ENCODE measurements around the gene CLPSL1.

Gene CLPSL1

GRCh38 chr6:35795453-35796071 lies 14.7 kb downstream of the CLPSL1 start:
- no peak for TF ChIP-seq CTCF (IDR thresholded peaks at IDR 0.05; ENCODE audit: borderline replicate concordance, insufficient read depth, low read depth, low read length)
- no peak overlapping the region for H3K4me3 ChIP-seq (ENCODE audit: low read depth, low read length)

GRCh38 chr6:35796236-35796635 lies 15.4 kb downstream of the CLPSL1 start:
- H3K4me3 ChIP-seq (ENCODE audit: low read depth, low read length): no peak overlapping the region
- no peak for TF ChIP-seq CTCF (IDR thresholded peaks at IDR 0.05; ENCODE audit: borderline replicate concordance, insufficient read depth, low read depth, low read length)

- no peak overlapping the region for H3K4me3 ChIP-seq (ENCODE audit: low read depth, low read length)
- TF ChIP-seq CTCF (IDR thresholded peaks at IDR 0.05; ENCODE audit: borderline replicate concordance, insufficient read depth, low read depth, low read length): no peak
Measured at GRCh38 chr6:35797837-35798526, 17.2 kb downstream of the CLPSL1 start.

GRCh38 chr6:35798706-35799105 lies 17.9 kb downstream of the CLPSL1 start:
- H3K4me3 ChIP-seq (ENCODE audit: low read depth, low read length): no peak overlapping the region
- TF ChIP-seq CTCF (IDR thresholded peaks at IDR 0.05; ENCODE audit: borderline replicate concordance, insufficient read depth, low read depth, low read length): no peak

- TF ChIP-seq CTCF (IDR thresholded peaks at IDR 0.05; ENCODE audit: borderline replicate concordance, insufficient read depth, low read depth, low read length): no peak
- H3K4me3 ChIP-seq (ENCODE audit: low read depth, low read length): no peak overlapping the region
Measured at GRCh38 chr6:35801148-35801547, 20.3 kb downstream of the CLPSL1 start.

- no peak within 1 kb of the TSS for H3K4me3 ChIP-seq (ENCODE audit: low read depth, low read length)
- no peak for TF ChIP-seq CTCF (IDR thresholded peaks at IDR 0.05; ENCODE audit: borderline replicate concordance, insufficient read depth, low read depth, low read length)
Measured at GRCh38 chr6:35804996-35805736, 24.3 kb downstream of the CLPSL1 start, which contains the start of gene LHFPL5. TSS of gene LHFPL5 (plus strand) at chr6:35805352. CDS start at chr6:35805671, 319 bp downstream.

Data from GM12875 (cell line).